HUES48 (cell line): Measurements from ENCODE around the gene TMEM205.

Experiments
- H3K27ac ChIP-seq: one replicate; pipeline ENCODE4 v1.7.0; 2013; ENCODE audit warnings: low read depth, low read length, inconsistent platforms
- H3K27me3 ChIP-seq: 2 replicates; pipeline ENCODE4 v1.6.1; 2013; ENCODE audit warnings: mild to moderate bottlenecking, low read length; ENCODE audit not compliant: control insufficient read depth, insufficient read depth
- H3K36me3 ChIP-seq: 2 replicates; pipeline ENCODE4 v1.6.1; 2013; ENCODE audit warnings: low read length; ENCODE audit not compliant: control insufficient read depth, insufficient read depth
- H3K4me1 ChIP-seq: 2 replicates; pipeline ENCODE4 v1.6.1; 2013; ENCODE audit warnings: mild to moderate bottlenecking, low read length; ENCODE audit not compliant: control insufficient read depth, insufficient read depth
- H3K4me3 ChIP-seq: 2 replicates; pipeline ENCODE4 v1.5.1; 2013; ENCODE audit warnings: mild to moderate bottlenecking, low read depth, low read length
- H3K9ac ChIP-seq: 2 replicates; pipeline ENCODE4 v1.6.1; 2013; ENCODE audit warnings: mild to moderate bottlenecking, low read depth, low read length, moderate library complexity
- H3K9me3 ChIP-seq: 2 replicates; pipeline ENCODE4 v1.6.1; 2013; ENCODE audit warnings: low read length; ENCODE audit not compliant: control insufficient read depth, insufficient read depth

Gene TMEM205

DNA sequence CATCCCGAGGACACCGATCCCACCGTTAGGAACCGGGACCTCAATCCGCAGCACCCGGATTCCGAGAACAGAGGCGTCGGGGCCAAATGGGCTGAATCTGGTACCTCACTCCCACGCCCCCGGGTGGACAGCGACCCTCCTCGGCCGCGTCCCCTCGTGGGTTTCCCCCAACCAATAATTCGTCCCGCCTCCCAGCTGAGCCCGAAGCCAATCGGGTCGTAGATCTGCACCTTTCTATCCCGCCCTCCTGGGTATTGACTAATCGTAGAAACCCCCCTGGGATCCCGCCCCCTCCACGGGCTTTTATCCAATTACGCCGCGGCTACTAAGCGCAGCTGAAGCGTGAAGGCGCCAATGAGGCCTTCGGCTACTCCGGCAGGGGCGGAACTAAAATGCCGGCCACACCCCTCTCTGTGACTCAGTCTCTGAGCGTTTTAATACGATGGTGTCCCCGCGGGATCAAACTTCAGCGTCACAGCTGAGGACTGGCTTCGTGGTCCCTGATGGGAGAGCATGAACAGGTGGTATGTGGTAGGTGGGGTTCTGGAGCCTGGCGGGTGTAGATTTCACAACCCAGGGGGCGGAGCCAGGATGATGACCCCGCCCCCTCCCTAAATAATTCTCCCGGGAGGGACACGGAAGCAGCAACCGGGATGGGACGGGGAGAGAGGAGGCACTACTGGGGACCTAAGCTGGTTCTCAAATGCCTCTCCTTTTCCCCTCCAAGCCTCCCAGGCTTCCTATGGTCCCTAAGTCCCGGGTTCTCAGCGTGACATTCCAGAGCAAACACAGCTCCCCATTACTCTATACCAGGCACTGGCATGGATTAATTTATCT, at the start of gene TMEM205, which contains the start of gene CCDC159:
TSS of gene TMEM205 (minus strand) at position 165 of the 837 bp plus-strand sequence. CDS start 649 bp downstream, outside the sequence.
TSS of gene CCDC159 (plus strand) at position 416 of the 837 bp plus-strand sequence. CDS start at position 504, 88 bp downstream.
- peak within 1 kb of the TSS; percentile 97 for H3K4me3 ChIP-seq

GRCh38 chr19:11390933-11391680, 45.0 kb upstream of the TMEM205 start:
- no peak overlapping the region for H3K9ac ChIP-seq
- no peak overlapping the region for H3K4me3 ChIP-seq
- H3K27me3 ChIP-seq: no peaks in the 10 kb centered on the region
- 0 out of 2 replicates have a peak, but pooled peaks cover 4% of the 10 kb centered on the region for H3K36me3 ChIP-seq
- H3K27ac ChIP-seq: no peak overlapping the region
- no peaks in the 10 kb centered on the region for H3K9me3 ChIP-seq
- 0 out of 2 replicates have a peak, but pooled peaks cover 4% of the 10 kb centered on the region for H3K4me1 ChIP-seq

More for the DNA sequence above, at the start of gene TMEM205, which contains the start of gene CCDC159:
- Histone ChIP-seq H3K9ac (peak within 1 kb of the TSS; percentile 67), H3K27me3 (no peaks in the 10 kb centered on the region), H3K36me3 (peaks cover 6% of the 10 kb centered on the region; the same call in 1 of the 2 replicates), H3K4me1 (no peaks in the 10 kb centered on the region), H3K27ac (peak within 1 kb of the TSS; percentile 23), H3K9me3 (no peaks in the 10 kb centered on the region; the same call in 1 of the 2 replicates)

DNA sequence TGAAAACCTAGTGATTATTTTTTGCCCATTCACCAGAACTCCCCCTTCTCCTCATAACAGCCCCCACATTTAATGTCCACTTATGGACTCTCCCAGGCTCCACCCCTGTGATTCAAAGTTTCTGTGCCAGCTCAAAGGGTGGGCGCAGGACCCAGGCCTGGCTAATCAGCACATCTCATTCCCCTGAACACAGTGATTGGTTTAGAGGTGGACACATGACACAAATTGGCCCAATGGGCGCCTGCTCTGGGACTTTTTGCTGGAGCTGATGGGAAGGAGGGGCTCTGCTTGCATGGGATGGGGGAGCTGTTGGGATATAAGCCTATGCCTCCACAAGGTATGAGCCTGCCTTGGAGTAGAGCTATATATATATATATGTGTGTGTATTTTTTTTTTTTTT, 44.3 kb upstream of the TMEM205 start:
- no peak overlapping the region for H3K9ac ChIP-seq
- no peaks in the 10 kb centered on the region for H3K9me3 ChIP-seq
- H3K27ac ChIP-seq: no peak overlapping the region
- H3K4me1 ChIP-seq: 0 out of 2 replicates have a peak, but pooled peaks cover 4% of the 10 kb centered on the region
- no peak overlapping the region for H3K4me3 ChIP-seq
- H3K36me3 ChIP-seq: 0 out of 2 replicates have a peak, but pooled peaks cover 4% of the 10 kb centered on the region
- no peaks in the 10 kb centered on the region for H3K27me3 ChIP-seq

GRCh38 chr19:11387162-11388034, 41.3 kb upstream of the TMEM205 start:
- Histone ChIP-seq H3K9me3 (no peaks in the 10 kb centered on the region), H3K4me3 (no peak overlapping the region), H3K27me3 (no peaks in the 10 kb centered on the region), H3K9ac (no peak overlapping the region), H3K36me3 (no peaks in the 10 kb centered on the region), H3K27ac (no peak overlapping the region), H3K4me1 (no peaks in the 10 kb centered on the region)

DNA sequence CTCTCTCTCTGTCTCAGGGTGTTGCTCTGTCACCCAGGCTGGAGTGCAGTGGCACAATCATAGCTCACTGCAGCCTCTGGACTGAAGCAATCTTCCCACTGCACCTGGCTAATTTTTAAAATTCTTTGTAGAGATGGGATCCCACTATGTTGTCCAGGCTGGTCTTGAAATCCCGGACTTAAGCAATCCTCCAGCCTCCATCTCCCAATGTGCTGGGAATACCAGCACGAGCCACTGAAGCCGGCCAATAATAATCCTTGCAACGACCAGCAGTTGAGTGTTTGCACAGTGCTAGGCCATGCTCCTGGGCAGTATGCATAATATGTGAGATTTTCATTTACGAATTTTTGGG, 38.7 kb upstream of the TMEM205 start:
- H3K9me3 ChIP-seq: no peaks in the 10 kb centered on the region
- no peak overlapping the region for H3K9ac ChIP-seq
- H3K27ac ChIP-seq: no peak overlapping the region

GRCh38 chr19:11383706-11384048, 37.6 kb upstream of the TMEM205 start:
- Histone ChIP-seq H3K27me3 (no peaks in the 10 kb centered on the region), H3K9me3 (no peaks in the 10 kb centered on the region), H3K36me3 (no peaks in the 10 kb centered on the region), H3K4me3 (peak overlapping the region; percentile 70), H3K9ac (no peak overlapping the region), H3K27ac (no peak overlapping the region), H3K4me1 (no peaks in the 10 kb centered on the region; the same call in 1 of the 2 replicates)

More for the DNA sequence above, 38.7 kb upstream of the TMEM205 start:
- H3K4me1 ChIP-seq: no peaks in the 10 kb centered on the region; the same call in 1 of the 2 replicates
- no peaks in the 10 kb centered on the region for H3K36me3 ChIP-seq
- H3K27me3 ChIP-seq: no peaks in the 10 kb centered on the region
- H3K4me3 ChIP-seq: no peak overlapping the region

DNA sequence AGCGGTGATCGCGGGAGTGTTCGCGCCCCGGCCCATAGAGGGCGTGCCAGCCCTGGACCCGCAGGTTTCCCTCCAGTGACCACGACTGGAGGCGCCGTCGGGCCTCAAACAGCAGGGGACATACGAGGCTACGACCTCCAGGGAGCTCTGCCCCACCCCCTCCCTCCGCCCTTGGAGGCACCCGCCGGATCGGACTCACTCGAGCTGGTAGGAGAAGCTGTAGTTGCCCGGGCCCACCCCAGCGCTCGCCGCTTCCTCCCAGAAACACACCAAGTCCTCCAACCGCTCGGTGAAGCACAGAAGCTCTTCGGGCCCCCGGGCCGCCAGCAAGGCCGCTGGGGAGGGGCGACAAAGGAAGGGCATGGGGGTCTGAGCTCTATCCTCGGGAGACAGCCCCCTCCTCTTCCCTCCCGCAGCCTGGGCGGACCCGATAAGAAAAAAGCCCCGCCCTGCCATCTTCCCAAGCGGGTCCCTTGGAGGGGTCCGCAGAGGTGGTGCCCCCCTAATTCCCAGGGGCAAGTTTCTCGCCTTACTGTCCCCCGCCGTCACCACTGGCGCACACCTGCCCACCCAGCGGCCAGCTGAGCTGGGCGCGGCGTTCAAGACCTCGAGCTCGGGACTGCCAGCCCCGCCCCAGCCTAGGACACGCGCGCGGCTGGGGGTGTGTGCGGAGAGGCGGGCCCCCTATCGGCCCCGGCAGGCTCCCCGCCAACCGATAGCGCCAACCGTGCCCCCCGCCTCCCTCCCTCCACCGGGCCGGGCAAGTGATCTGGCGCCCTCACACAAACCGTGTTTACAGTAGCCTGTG, 37.0 kb upstream of the TMEM205 start:
- no peaks in the 10 kb centered on the region; the same call in 1 of the 2 replicates for H3K4me1 ChIP-seq
- 0 out of 2 replicates have a peak, but pooled peaks cover under 1% of the 10 kb centered on the region for H3K36me3 ChIP-seq
- no peak overlapping the region for H3K27ac ChIP-seq
- H3K27me3 ChIP-seq: no peaks in the 10 kb centered on the region
- no peaks in the 10 kb centered on the region for H3K9me3 ChIP-seq
- H3K4me3 ChIP-seq: peak overlapping the region; percentile 70
- peak overlapping the region; percentile 17; the same call in 1 of the 2 replicates for H3K9ac ChIP-seq

GRCh38 chr19:11380653-11381537, 34.8 kb upstream of the TMEM205 start:
- H3K27me3 ChIP-seq: no peaks in the 10 kb centered on the region
- H3K36me3 ChIP-seq: peaks cover 13% of the 10 kb centered on the region
- peak overlapping the region; percentile 52; the same call in 1 of the 2 replicates for H3K9ac ChIP-seq
- peak overlapping the region; percentile 80 for H3K4me3 ChIP-seq
- H3K4me1 ChIP-seq: no peaks in the 10 kb centered on the region; the same call in 1 of the 2 replicates
- H3K9me3 ChIP-seq: no peaks in the 10 kb centered on the region
- H3K27ac ChIP-seq: peak overlapping the region; percentile 84

GRCh38 chr19:11379857-11380350, 33.8 kb upstream of the TMEM205 start:
- no peaks in the 10 kb centered on the region for H3K9me3 ChIP-seq
- H3K4me1 ChIP-seq: peaks cover 3% of the 10 kb centered on the region
- no peak overlapping the region for H3K9ac ChIP-seq
- no peaks in the 10 kb centered on the region for H3K27me3 ChIP-seq
- H3K4me3 ChIP-seq: peak overlapping the region; percentile 80; the same call in 1 of the 2 replicates
- no peak overlapping the region for H3K27ac ChIP-seq
- peaks cover 13% of the 10 kb centered on the region for H3K36me3 ChIP-seq
